GM21360 (cell line): Measurements from ENCODE around the gene EFCAB7.
A peak's percentile ranks its signal among the peaks of the same experiment; 100 is the strongest.
"Not testable (repeated sequence)": the region's sequence is repeated elsewhere in the genome, so short reads cannot be mapped to it uniquely, and the experiment has no call there.

ENCODE experiments used
- ATAC-seq: cut with Tn5 transposase; IDR thresholded peaks from one replicate; pipeline ENCODE4 v1.9.1; 2021; ENCODE audit warnings: mild to moderate bottlenecking, moderate library complexity; ENCODE audit not compliant: unreplicated experiment

The EFCAB7 gene

GRCh38 chr1:63548877-63549276 lies 25.6 kb downstream of the EFCAB7 start:
- ATAC-seq: no peak

- ATAC-seq: no peak
Observed at GRCh38 chr1:63555480-63555879, 32.2 kb downstream of the EFCAB7 start.

DNA sequence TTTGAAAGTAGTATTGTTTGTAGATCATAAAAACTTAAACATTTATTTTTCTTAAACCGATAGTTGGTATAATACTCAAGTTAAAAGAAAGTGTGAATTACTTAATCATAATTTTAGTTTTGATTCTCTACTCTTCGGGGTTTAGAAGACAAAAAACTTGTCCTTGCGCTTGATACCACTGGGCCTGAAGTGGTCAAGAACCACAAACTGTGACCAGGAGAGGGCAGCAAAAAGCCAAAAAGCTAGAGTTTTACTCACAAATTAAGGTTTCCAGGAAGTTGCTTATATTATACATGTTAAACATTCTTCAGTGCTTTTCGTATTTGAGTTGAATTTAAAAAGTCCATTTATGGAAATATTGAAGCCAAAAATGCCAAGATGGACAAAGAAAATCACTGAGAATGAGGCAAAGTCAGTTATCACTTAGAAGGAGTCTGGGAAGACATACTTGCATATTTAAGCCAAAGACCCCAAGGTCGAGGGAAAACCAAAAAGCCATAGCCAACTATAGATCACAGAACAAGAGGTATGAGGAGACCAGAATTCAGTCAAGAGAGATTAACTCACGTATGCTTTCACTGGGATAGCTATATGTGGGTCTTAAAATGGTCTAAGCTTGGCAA lies 34.2 kb downstream of the EFCAB7 start:
- ATAC-seq: no peak

- ATAC-seq: no peak
Observed at GRCh38 chr1:63559357-63559756, 36.0 kb downstream of the EFCAB7 start.

GRCh38 chr1:63563745-63564144 lies 40.4 kb downstream of the EFCAB7 start:
- no peak for ATAC-seq

- no peak for ATAC-seq
Observed at GRCh38 chr1:63569068-63569467, 45.7 kb downstream of the EFCAB7 start.

DNA sequence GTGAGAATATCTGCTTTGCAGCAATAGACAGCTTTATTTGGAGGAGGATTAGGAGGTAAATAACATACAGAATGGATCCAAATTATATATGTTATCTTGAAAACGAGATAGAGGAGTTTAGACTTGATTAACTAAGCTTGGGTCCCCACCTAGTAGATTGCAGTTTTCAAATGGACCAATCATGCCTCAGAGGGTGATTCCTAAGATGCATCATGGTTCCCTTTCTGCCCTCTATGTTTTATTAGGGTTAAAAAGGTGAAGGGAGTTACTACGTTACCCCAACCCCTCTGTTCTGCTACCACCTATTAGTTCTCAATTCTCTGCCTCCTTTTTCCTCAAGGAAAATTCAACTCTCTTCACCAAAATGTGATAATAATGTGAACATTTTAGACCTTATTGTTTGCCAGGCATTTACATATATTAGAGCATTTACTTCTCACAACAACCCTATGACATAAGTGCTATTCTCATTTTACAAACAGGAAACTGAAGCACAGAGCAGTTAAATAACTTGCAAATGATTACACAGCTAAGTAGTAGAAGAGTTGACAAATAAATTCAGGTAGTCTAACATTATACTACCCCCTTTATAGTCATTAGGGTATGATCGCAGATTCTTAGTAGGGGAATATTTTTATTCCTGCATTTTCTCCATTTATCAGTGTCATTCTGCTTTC lies 46.5 kb downstream of the EFCAB7 start:
- ATAC-seq: no peak

DNA sequence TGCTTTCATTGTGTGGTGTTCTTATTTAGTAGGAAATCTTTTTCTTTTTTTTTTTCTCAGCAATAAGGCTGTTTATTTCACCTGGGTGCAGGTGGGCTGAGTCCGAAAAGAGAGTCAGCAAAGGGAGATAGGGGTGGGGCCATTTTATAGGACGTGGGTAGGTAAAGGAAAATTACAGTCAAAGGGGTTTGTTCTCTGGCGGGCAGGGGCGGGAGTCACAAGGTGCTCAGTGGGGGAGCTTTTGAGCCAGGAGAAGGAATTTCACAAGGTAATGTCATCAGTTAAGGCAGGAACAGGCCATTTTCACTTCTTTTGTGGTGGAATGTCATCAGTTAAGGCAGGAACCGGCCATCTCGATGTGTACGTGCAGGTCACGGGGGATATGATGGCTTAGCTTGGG lies 49.4 kb downstream of the EFCAB7 start:
- not testable (repeated sequence) for ATAC-seq

DNA sequence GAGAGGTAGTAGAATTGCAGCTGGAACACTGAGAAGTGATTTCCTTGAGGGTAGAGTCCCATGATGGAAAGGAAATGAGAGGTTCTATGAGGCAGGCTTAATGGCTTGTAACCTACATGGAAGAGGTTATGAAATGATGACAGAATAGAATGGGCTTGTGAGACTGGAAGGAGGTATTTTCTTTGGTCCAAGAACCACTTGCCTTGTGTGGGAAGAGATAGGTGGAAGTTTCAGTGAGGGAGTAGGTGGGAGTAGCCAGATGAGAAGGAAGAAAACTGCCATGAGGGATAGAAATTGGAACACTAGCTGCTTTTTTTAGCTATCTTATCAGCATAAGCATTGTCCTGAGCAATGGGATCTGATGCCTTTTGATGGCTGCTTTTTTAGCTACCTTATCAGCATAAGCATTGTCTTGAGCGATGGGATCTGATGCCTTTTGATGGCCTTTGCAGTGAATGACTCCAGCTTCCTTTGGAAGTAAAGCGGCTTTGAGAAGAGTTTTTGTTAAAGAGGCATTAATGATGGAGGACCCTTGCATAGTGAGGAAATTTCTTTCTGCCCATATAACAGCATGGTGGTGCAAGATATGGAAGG lies 51.0 kb downstream of the EFCAB7 start:
- not testable (repeated sequence) for ATAC-seq

DNA sequence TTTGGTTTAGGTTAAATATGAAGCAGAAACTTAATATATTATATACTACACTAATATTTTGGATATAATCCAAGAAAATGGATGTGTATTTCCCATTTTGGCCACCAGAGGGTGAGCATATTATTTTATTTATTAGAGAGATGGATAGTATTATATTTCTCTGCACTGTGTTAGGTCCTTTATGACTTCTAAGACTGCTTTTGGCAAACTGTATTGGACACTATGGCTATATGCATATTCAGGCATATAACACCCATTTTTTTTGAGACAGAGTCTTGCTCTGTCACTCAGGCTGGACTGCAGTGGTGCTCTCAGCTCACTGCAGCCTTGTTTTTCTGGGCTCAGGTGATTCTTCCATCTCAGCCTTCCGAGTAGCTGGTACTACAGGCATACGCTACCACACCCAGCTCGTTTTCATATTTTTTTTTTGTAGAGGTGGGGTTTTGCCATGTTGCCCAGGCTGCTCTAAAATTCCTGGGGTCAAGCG lies 52.1 kb downstream of the EFCAB7 start:
- ATAC-seq: no peak

- not testable (repeated sequence) for ATAC-seq
Observed at GRCh38 chr1:63586326-63586725, 63.0 kb downstream of the EFCAB7 start.

GRCh38 chr1:63590166-63590560 lies 66.8 kb downstream of the EFCAB7 start:
- no peak for ATAC-seq

- peak; percentile 70 for ATAC-seq
Observed at GRCh38 chr1:63592536-63593302, 69.4 kb downstream of the EFCAB7 start.

DNA sequence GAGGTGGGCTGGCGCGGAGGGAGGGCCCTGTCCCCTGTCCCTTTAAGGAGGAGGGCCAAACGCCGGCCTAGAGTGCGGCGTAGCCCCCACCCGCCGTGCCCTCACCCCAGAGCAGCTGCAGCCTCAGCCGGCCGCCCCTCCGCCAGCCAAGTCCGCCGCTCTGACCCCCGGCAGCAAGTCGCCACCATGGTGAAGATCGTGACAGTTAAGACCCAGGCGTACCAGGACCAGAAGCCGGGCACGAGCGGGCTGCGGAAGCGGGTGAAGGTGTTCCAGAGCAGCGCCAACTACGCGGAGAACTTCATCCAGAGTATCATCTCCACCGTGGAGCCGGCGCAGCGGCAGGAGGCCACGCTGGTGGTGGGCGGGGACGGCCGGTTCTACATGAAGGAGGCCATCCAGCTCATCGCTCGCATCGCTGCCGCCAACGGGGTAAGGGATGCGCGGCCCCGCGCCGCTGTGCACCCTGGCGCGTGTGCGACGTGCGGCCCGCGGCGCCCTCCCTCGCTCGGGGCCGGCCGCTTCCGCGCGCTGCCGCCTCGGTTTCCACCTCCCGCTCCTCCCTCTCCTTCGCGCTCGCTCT lies 70.1 kb downstream of the EFCAB7 start, which contains the start of gene PGM1:
Gene PGM1 (plus strand): TSS at position 109 of the 583 bp plus-strand sequence. CDS start 78 bp downstream, at position 187.
- peak; percentile 79 for ATAC-seq

DNA sequence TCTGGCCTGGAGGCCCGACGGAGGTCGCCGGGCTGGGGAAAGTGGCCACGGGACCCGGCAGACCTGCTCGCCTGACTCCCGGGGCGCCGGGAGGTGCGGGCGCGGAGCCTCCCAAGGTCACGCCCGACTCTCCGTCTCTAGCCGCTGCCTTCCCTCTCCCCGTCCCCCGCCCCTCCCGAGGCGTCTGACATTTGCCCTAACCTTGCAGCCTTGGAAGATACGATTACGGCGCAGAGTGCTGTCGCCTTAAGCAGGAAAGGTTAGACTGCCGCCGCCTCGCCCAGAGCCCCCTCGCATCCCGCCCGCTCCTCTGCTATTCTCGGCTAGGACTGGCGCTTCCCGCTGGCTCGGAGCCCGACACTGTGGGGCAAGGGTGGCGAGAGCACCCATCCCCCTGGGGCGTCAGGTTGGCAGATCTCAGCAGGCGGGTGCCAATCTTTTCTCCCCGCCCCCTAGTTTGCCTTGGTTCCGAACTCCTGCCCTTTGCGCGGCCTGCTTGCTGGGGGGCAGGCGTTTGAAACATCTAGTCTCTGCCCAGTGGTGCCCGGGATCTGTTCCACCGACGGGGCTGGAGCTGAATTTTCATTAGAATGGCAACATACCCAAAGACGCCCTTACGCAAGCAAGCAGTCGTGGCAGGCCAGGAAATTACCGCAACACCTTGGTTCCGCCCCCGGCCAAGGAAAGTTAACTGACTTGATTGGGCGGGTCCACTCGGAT lies 70.7 kb downstream of the EFCAB7 start:
- ATAC-seq: peak; percentile 45

- ATAC-seq: no peak
Observed at GRCh38 chr1:63595435-63595834, 72.1 kb downstream of the EFCAB7 start.

DNA sequence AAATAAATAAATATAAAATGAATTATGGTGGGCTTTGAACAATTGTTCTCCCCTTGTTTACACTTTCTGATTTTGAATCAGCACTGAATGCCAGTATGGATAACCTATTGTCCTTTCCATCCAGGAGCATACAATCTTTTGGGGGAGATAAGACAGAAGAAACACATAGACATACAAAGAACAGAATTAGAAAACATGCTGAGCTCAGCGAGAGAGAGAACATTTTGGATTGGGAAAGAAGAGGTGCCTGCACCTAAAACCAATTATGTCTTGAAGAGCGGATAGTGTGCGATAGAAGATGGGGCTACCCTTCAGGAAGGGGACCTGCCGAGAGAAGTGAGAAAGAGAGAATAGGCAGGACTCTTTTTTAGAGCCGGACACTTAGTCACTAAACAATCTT lies 76.5 kb downstream of the EFCAB7 start:
- ATAC-seq: no peak

DNA sequence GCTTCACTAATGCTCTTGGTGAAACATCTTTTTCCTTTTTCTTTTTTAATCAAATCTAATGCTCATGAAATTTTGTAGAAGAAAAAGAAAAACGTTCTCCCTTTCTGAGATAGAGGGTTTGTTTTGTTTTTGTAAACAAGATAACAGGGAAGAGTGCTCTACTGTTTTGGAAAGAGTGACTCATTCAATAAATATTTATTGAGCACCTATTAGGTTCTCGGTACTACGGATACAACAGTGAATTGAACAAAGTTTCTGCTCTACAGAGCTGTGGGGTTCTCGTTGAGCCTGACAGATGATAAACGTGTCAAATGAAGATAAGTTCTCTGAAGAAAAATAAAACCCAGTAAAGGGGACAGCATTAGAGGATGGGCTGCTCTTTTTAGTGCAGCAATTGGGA lies 76.9 kb downstream of the EFCAB7 start:
- no peak for ATAC-seq

- ATAC-seq: no peak
Observed at GRCh38 chr1:63601061-63601460, 77.7 kb downstream of the EFCAB7 start.

DNA sequence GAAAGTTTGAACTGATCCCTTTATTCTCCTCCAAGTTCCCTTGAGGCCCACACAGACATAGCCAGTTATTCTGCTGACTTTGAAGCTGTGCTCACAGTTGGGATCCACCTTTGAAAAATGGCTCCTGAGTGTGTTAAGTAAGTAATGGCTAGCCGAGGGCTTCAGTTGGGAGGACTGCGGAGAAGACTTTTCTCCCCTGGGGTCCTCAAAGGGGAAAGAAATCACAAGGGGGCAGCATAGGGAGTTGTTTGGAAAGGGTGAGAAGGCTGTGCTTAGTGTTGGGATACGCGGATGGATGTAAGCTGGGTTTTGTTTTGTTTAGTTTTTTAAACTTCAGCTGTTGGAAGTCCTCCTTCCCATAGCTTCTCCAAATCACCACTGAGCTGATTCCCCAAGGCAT lies 78.1 kb downstream of the EFCAB7 start:
- no peak for ATAC-seq
